Hematopoietic multipotent progenitor cell treated with erythropoietin and hydrocortisone succinate and interleukin-3 and kit ligand, for 4 days (in vitro differentiated cells): Measurements from ENCODE around the gene C12orf50.
A peak's percentile ranks its signal among the peaks of the same experiment; 100 is the strongest.
"Not testable (repeated sequence)": the region's sequence is repeated elsewhere in the genome, so short reads cannot be mapped to it uniquely, and the experiment has no call there.

Experiments
- DNase-seq: peaks from one replicate; pipeline ENCODE4 v3.0.0-alpha.2; 2015

Gene C12orf50

DNA sequence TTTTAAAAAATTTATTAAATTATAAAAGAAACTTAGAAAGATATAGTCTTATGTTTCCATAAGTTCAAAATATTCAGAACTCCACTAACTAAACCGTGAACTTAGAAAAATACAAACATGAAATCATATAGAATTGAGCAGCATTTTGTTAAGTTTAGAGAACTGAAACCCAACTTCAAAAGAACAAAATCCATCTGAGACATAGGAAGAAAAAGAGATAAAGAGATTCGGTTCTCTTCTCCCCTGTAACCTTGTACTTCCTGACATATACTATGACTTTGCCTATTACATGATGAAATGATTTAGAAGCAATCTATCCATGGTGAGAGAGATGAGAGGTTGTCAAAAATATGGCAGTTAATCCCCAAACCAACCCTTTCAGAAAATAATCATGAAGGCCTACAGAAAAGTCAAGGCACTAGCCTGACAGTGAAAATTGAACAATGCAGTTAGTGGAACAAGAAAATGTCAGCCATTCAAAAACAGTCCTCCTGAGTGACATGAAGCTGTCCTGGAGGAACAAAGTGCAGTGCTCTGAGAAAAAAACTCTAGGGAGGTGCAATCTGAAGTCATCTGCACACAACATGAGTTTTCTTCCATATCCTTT is 44.0 kb downstream of the C12orf50 start:
- no peak for DNase-seq

- no peak for DNase-seq
These were observed 47.0 kb downstream of the C12orf50 start for GRCh38 chr12:87982208-87982607.

DNA sequence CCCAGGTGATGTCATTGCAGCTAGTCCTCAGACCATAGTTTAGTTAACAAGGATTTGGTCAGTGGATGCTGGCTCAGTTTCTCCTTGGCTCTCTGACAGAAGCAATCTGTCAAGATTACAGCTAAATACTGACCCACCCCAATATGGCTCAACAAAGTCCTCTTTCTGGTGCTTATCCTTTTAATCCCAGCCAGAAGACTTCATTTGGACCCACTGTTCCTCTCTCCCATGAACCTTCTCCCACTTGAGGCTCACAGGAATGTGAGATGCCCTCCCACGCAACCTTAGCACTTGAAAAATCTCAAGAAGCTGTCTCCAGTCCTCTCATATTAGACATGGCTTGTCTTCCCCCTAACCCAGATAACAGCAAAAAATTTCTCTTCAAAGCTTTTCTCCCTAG is 47.7 kb downstream of the C12orf50 start:
- DNase-seq: no peak

DNA sequence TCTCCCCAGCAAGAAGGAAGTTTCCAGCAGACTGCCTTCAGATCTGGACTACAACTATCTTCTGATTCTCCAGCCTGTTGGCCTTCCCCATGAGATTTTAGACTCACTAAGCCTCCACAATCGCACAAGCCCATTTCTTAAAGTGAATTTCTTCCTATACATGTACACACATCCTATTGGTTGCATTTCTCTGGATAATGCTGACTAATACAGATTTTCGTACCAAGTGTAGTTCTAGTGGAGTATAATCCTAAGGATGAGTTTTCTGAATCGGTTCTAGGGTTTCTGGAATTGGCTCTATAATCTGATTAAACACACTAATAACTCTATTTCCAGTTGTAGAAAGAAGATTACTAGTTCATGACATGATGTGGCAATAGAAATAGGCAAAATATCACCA is 53.3 kb downstream of the C12orf50 start:
- no peak for DNase-seq

DNA sequence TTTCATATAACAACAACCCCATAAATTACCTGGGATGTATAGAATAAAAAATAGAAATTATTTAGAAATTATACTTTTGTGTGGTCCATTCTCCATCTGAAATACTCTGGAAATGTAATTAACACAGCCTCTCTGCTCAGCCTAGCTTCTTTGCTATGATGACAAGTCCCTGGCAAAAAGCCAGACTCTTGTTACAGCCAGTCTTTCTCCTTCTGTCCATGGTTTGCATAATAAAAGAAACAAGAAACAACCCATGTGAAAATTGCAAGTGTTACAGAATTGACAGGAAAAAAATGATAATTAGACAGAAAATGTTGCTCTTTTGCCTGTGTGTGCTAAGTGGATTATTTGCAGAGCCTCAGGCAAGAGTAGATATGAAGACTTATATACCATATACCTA is 61.3 kb downstream of the C12orf50 start:
- DNase-seq: no peak

- DNase-seq: no peak
These were observed 68.6 kb downstream of the C12orf50 start for GRCh38 chr12:87960566-87960965.

GRCh38 chr12:87954028-87954427 is 75.2 kb downstream of the C12orf50 start:
- not testable (repeated sequence) for DNase-seq

DNA sequence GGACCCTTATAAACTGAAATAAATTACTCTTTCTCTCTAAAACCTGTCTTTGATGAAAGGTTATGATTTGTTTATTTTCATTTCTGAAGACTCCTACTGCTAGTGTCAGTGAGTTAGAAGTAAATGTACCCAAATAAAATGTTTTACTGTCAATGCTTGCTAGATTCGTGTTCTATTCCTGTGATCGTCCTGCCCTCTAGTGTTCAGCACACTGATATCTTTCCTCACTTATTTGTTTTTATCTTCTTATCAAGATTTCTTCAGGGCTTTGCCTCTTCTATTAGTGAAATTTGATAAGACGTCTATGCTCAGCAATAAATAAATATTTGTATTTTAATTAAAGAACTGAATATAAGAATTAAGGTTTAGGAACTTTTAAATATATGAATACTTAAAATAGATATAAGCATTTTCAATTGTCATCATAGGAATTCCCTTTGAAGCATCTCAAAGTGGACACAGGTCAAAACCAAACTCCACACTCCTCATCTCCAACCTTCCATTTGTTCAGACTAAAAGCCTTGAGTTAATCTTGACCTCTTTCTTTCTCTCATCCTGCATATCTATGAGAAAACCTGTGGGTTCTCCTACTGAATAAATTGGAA is 75.8 kb downstream of the C12orf50 start:
- peak; percentile 52 for DNase-seq

GRCh38 chr12:87952850-87953249 is 76.4 kb downstream of the C12orf50 start:
- DNase-seq: no peak

DNA sequence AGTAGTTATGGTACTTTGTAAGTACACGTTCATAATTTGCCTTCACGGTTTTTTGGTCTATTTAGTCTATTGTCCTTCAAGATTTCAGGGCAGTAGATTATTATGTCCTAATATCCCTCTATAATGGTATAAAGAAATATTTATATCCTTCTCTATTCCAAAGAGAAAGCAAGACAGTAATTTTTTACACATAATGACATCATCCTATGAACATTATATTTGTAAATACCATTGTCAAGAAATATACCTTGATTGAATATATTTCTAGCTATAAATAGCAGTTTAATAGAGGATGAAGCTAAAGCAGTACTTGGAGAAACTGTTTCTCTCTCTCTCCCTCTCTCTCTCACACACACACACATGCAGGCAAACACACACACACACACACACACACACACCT is 77.0 kb downstream of the C12orf50 start:
- no peak for DNase-seq

GRCh38 chr12:87943762-87944161 is 85.4 kb downstream of the C12orf50 start:
- no peak for DNase-seq

DNA sequence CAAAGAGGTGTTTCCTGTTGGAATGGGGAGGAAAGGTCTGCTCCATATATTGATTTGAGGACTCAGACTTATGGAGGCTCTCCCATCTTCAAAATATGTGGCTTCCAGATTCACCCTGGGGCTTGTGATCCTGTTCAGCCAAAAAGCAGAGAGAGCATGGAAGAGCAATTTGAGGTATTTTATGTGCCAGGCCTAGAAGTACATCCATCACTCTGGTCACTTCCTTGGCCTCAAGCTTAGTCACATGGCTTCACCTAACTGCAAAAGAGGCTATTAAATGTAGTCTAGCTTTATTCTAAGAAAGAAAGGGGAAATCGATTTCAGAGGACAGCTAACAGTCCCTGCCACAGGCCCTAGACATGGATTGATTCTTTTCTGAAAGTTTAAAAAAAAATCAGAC is 86.2 kb downstream of the C12orf50 start:
- no peak for DNase-seq

DNA sequence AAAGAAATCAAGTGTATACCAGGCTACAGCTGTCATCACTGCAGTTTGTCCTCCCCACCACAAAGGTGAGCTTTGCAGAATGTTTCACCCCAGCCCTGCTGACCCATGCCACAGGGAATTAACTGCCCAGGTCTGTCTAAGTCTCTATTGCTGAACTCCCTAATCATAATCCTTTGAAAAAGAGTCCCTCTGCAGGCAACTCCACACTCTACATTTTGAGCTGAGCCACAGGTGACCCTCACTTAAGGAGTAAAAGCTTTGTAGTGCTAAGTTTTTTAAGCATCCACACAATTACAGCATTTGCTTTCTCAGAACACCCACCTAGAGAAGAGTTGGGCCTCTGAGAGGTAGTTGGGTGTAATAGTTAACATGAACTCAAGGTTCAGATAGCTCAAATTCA is 90.0 kb downstream of the C12orf50 start:
- no peak for DNase-seq

DNA sequence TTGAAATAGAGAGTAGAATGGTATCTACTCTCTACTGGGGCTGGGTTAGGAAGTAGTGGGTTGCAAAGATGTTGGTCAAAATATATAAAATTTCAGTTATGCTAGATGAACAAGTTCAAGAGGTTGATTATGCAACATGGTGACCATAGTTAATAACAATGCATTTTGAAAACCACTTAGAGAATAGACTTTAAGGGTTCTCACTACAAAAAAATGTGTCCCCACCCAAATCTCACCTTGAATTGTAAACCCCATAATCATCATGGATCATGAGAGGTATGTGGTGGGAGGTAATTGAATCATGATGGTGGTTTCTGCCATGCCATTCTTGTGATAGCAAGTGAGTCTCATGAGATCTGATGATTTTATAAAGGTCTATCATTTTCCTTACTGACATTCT is 94.0 kb downstream of the C12orf50 start:
- peak; percentile 1 for DNase-seq

DNA sequence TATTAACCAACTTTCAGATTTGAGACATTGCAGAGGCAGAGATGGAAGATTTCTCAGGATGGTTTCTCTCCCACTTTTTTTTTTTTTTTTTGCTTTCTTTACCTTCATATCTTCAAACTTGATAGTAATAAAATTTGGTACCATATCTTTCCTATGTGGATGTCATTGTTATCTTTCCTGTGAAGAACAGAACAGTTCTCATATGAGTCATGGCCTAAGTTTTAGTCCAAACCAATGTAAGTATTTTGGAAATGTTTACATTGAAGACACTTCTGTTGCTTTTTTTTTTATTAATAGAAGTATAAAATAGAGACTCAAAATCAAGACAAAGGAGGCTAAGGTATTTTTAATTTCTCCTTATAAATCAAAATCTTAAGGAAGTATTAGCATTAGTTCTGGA is 95.2 kb downstream of the C12orf50 start:
- no peak for DNase-seq

DNA sequence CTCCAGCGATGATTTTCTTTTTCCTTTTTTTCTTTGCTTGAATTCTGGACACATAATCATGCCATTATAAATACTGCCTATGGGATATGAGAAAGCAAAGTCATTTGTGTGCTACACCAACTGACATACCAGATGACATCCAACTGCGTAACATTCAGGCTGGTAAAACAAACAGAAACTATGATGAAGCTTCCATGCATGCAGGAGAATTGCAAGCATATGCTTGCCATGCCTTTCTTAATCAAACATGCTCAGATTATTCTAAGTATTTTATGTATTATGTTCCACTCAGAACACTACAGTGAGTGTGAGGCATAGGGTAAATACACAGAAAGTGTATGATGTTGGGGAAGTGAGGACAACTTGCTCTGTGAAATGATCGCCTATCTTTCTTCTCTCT is 97.4 kb downstream of the C12orf50 start:
- DNase-seq: no peak

GRCh38 chr12:87930627-87931026 is 98.6 kb downstream of the C12orf50 start:
- DNase-seq: no peak
